Brain microvascular endothelial cell (primary cell): ENCODE results near the gene SPINK1.

Experiments used
- DNase-seq: peaks from one replicate; pipeline ENCODE4 v3.0.0-alpha.2; 2020
- H3K27ac ChIP-seq: fragments of 250-450 bp; sonication (Bioruptor Pico); 2 replicates; pipeline ENCODE4 v1.5.1; 2020; ENCODE audit warnings: mild to moderate bottlenecking, moderate library complexity
- H3K27me3 ChIP-seq: fragments of 250-450 bp; sonication (Bioruptor Pico); replicated peaks from 2 replicates; pipeline ENCODE4 v1.5.1; 2020; ENCODE audit warnings: mild to moderate bottlenecking
- H3K36me3 ChIP-seq: fragments of 250-450 bp; sonication (Bioruptor Pico); replicated peaks from 2 replicates; pipeline ENCODE4 v1.5.1; 2020; ENCODE audit warnings: mild to moderate bottlenecking
- H3K4me3 ChIP-seq: 2 replicates; pipeline ENCODE4 v1.5.1; 2011; ENCODE audit warnings: low read depth, mild to moderate bottlenecking, control low read depth, low read length, moderate library complexity
- CTCF ChIP-seq: IDR thresholded peaks from 2 replicates; pipeline ENCODE4 v1.5.1; 2011; ENCODE audit warnings: low read depth, mild to moderate bottlenecking, moderate library complexity, low read length, control low read depth, inconsistent platforms; ENCODE audit errors: missing control alignments
- in situ Hi-C: cut with HindIII; loops from 2 replicates; pipeline ENCODE4 v1.10.0; 2017; ENCODE audit warnings: low sequenced_read_pairs, low pct_ligation_motif_present

Gene SPINK1

GRCh38 chr5:147849226-147849625 is 17.8 kb upstream of the SPINK1 start:
- TF ChIP-seq CTCF, result no peak
- Histone ChIP-seq H3K27me3 (no peaks in the 10 kb centered on the region), H3K4me3 (no peak overlapping the region), H3K27ac (no peak overlapping the region), H3K36me3 (no peaks in the 10 kb centered on the region)
- DNase-seq, result no peak
- in situ Hi-C loops, result no loop called here

GRCh38 chr5:147845618-147846017 is 14.1 kb upstream of the SPINK1 start:
- no peak overlapping the region for H3K27ac ChIP-seq
- no peak overlapping the region for H3K4me3 ChIP-seq
- no peak for DNase-seq
- in situ Hi-C loops, result no loop called here
- no peak for TF ChIP-seq CTCF
- no peaks in the 10 kb centered on the region for H3K27me3 ChIP-seq
- no peaks in the 10 kb centered on the region for H3K36me3 ChIP-seq

- TF ChIP-seq CTCF, result no peak
- no peak for DNase-seq
- in situ Hi-C loops, result no loop called here
- Histone ChIP-seq H3K27ac (no peak overlapping the region), H3K4me3 (no peak overlapping the region), H3K27me3 (no peaks in the 10 kb centered on the region), H3K36me3 (no peaks in the 10 kb centered on the region)
These were observed 13.4 kb upstream of the SPINK1 start for GRCh38 chr5:147844846-147845245.

- Histone ChIP-seq H3K27ac (no peak overlapping the region), H3K27me3 (no peaks in the 10 kb centered on the region), H3K4me3 (no peak overlapping the region), H3K36me3 (no peaks in the 10 kb centered on the region)
- in situ Hi-C loops, result no loop called here
- no peak for TF ChIP-seq CTCF
- DNase-seq, result no peak
These were observed 11.4 kb upstream of the SPINK1 start for GRCh38 chr5:147842869-147843268.

GRCh38 chr5:147836439-147836838 is 5.0 kb upstream of the SPINK1 start:
- Histone ChIP-seq H3K27ac (no peak overlapping the region), H3K4me3 (no peak overlapping the region), H3K36me3 (no peaks in the 10 kb centered on the region), H3K27me3 (no peaks in the 10 kb centered on the region)
- no peak for TF ChIP-seq CTCF
- no peak for DNase-seq
- in situ Hi-C loops, result no loop called here

GRCh38 chr5:147835386-147835798 is 3.9 kb upstream of the SPINK1 start:
- Histone ChIP-seq H3K27ac (no peak overlapping the region), H3K27me3 (no peaks in the 10 kb centered on the region), H3K4me3 (no peak overlapping the region), H3K36me3 (no peaks in the 10 kb centered on the region)
- no peak for DNase-seq
- in situ Hi-C loops, result no loop called here
- no peak for TF ChIP-seq CTCF
